Measurements from ENCODE around the gene CREB3.

The CREB3 gene

GRCh38 chr9:35727676-35728040 is 4.8 kb upstream of the CREB3 start:
- no peak for DNase-seq

- DNase-seq: no peak
Observed at GRCh38 chr9:35728041-35728971, 4.2 kb upstream of the CREB3 start.

GRCh38 chr9:35729101-35729500 is 3.4 kb upstream of the CREB3 start:
- no peak for DNase-seq

GRCh38 chr9:35729700-35730485 is 2.6 kb upstream of the CREB3 start:
- no peak for DNase-seq

- DNase-seq: no peak
Observed at GRCh38 chr9:35730486-35730854, 2.0 kb upstream of the CREB3 start.

- DNase-seq: no peak
Observed at GRCh38 chr9:35731415-35732184, 866 bp upstream of the CREB3 start.

- DNase-seq: peak; percentile 4 to 38
Observed at GRCh38 chr9:35732800-35733541, 505 bp downstream of the CREB3 start.

GRCh38 chr9:35734096-35734495 is 1.6 kb downstream of the CREB3 start:
- no peak for DNase-seq

GRCh38 chr9:35736201-35736633 is 3.8 kb downstream of the CREB3 start:
- DNase-seq: peak; percentile 45 to 46

GRCh38 chr9:35737143-35737542 is 4.7 kb downstream of the CREB3 start:
- DNase-seq: no peak

GRCh38 chr9:35738186-35738585 is 5.7 kb downstream of the CREB3 start:
- DNase-seq: no peak

- no peak for DNase-seq
Observed at GRCh38 chr9:35738924-35739323, 6.5 kb downstream of the CREB3 start.

- no peak for DNase-seq
Observed at GRCh38 chr9:35740243-35740642, 7.8 kb downstream of the CREB3 start.

- no peak for DNase-seq
Observed at GRCh38 chr9:35741740-35742139, 9.3 kb downstream of the CREB3 start.

- no peak for DNase-seq
Observed at GRCh38 chr9:35743452-35743851, 11.0 kb downstream of the CREB3 start.

GRCh38 chr9:35743880-35744518 is 11.5 kb downstream of the CREB3 start:
- DNase-seq: no peak

- no peak for DNase-seq
Observed at GRCh38 chr9:35745569-35745968, 13.1 kb downstream of the CREB3 start.

GRCh38 chr9:35746583-35746982 is 14.1 kb downstream of the CREB3 start:
- no peak for DNase-seq

- no peak for DNase-seq
Observed at GRCh38 chr9:35748242-35748857, 15.9 kb downstream of the CREB3 start.

- DNase-seq: peak; percentile 71 to 78
Observed at GRCh38 chr9:35748858-35749514, 16.5 kb downstream of the CREB3 start, which contains the start of the genes GBA2 and RGP1. Gene GBA2 (minus strand): TSS chr9:35749228. CDS start chr9:35748704, 524 bp downstream. Gene RGP1 (plus strand): TSS chr9:35749287. CDS start chr9:35749756, 469 bp downstream.

All from NCI-H1930 (cell line).